ENCODE data around the gene RNASEH2B. TPM values are rescaled to one million over a fixed set of nuclear protein-coding genes. Genes with fewer than 3 reads are reported as not detected.

RNASEH2B gene
- 107 TPM for total RNA-seq (2013)
- polyA plus RNA-seq, result 10 to 100 TPM; 30.9 to 71.5 (median 65.9) TPM
- 25.2 and 51.7 TPM in 2 replicates for polyA minus RNA-seq
- 19.9 to 65.9 (median 43.6) reads per million in 11 experiments for total RNA-seq

- peak within 1 kb of the TSS; percentile 89 to 97 (median 92) for H3K4me3 ChIP-seq (replicated peaks in 1 of 3; ENCODE audit: low read depth in 2 of 3, low read length in 3 of 3)
- peak within 1 kb of the TSS; percentile 98 for H3K27ac ChIP-seq (ENCODE audit: low read depth in 1 of 2, low read length in 2 of 2)
- H3K4me2 ChIP-seq (replicated peaks; ENCODE audit: extremely low read depth, low read length, poor library complexity, severe bottlenecking), result peak within 1 kb of the TSS; percentile 92
- H3K9ac ChIP-seq (ENCODE audit: insufficient read depth, low read length, poor library complexity, severe bottlenecking), result peak within 1 kb of the TSS; percentile 98
- Mint-ChIP-seq H3K27me3 (ENCODE audit: low read depth in 3 of 3) (peaks cover 0 to 2% (median 0%) of the 10 kb centered on the region in 3 donors), H3K36me3 (peaks cover 0 to 2% of the 10 kb centered on the region in 2 donors), H3K27ac (peak within 1 kb of the TSS; percentile 92 to 98 (median 97)), H3K9me3 (no peaks in the 10 kb centered on the region), H3K4me1 (peaks cover 35% of the 10 kb centered on the region), H3K4me3 (peak within 1 kb of the TSS; percentile 87 to 96)
- H3K27me3 ChIP-seq (ENCODE audit: control insufficient read depth in 2 of 2, insufficient read depth in 2 of 2, low read length in 2 of 2), result no peaks in the 10 kb centered on the region
- H3K9me3 ChIP-seq (replicated peaks in 1 of 2; ENCODE audit: control insufficient read depth in 1 of 2, insufficient read depth in 1 of 2, low read length in 2 of 2), result no peaks in the 10 kb centered on the region
- peaks cover 66% of the 10 kb centered on the region for H3K79me2 ChIP-seq (ENCODE audit: insufficient read depth, low read length)
- TF ChIP-seq CTCF (IDR thresholded peaks at IDR 0.05), result no peak
- DNase-seq, result peak; percentile 63 to 72 (median 65)
- H3K4me1 ChIP-seq (ENCODE audit: control insufficient read depth in 1 of 2, insufficient read depth in 2 of 2, low read length in 2 of 2), result peaks cover 34 to 49% of the 10 kb centered on the region in 2 donors
- under 1% methylated on average over 107 of the region's 107 CpGs for WGBS (ENCODE audit: insufficient coverage)
- peak within 1 kb of the TSS; percentile 98 for H2AFZ ChIP-seq (ENCODE audit: insufficient read depth, low read depth, low read length, poor library complexity, severe bottlenecking)
- intact Hi-C loops (cut with micrococcal nuclease), result loop anchor here (5.0 to 10.0 kb wide), 6 partner anchors 195 to 933 kb away; partner anchors contain the start of gene TRIM13 (in 1 of the 2)
- no peaks in the 10 kb centered on the region for H3K36me3 ChIP-seq (replicated peaks in 1 of 2; ENCODE audit: control insufficient read depth in 1 of 2, insufficient read depth in 2 of 2, low read length in 2 of 2)
- peaks cover 4% of the 10 kb centered on the region for H4K20me1 ChIP-seq (ENCODE audit: insufficient read depth, low read length)
These were observed at the start of gene RNASEH2B for GRCh38 chr13:50909605-50910484. Gene RNASEH2B (plus strand): TSS chr13:50909791. CDS start chr13:50910077, 286 bp downstream.

- no peak overlapping the region for H3K27ac ChIP-seq (ENCODE audit: low read depth in 1 of 2, low read length in 2 of 2)
- H3K9ac ChIP-seq (ENCODE audit: insufficient read depth, low read length, poor library complexity, severe bottlenecking), result no peak overlapping the region
- H3K4me2 ChIP-seq (replicated peaks; ENCODE audit: extremely low read depth, low read length, poor library complexity, severe bottlenecking), result no peak overlapping the region
- H3K9me3 ChIP-seq (replicated peaks in 1 of 2; ENCODE audit: control insufficient read depth in 1 of 2, insufficient read depth in 1 of 2, low read length in 2 of 2), result no peaks in the 10 kb centered on the region
- H3K4me3 Mint-ChIP-seq, result no peak overlapping the region
- no peak for DNase-seq
- no peaks in the 10 kb centered on the region for H3K27me3 ChIP-seq (ENCODE audit: control insufficient read depth in 2 of 2, insufficient read depth in 2 of 2, low read length in 2 of 2)
- peaks cover 13% of the 10 kb centered on the region for H3K4me1 Mint-ChIP-seq
- H3K27me3 Mint-ChIP-seq (ENCODE audit: low read depth in 3 of 3), result peaks cover 0 to 3% (median 3%) of the 10 kb centered on the region in 3 donors
- no peaks in the 10 kb centered on the region for H4K20me1 ChIP-seq (ENCODE audit: insufficient read depth, low read length)
- no peaks in the 10 kb centered on the region for H3K36me3 Mint-ChIP-seq
- H3K4me3 ChIP-seq (replicated peaks in 1 of 3; ENCODE audit: low read depth in 2 of 3, low read length in 3 of 3), result no peak overlapping the region
- no peaks in the 10 kb centered on the region for H3K36me3 ChIP-seq (replicated peaks in 1 of 2; ENCODE audit: control insufficient read depth in 1 of 2, insufficient read depth in 2 of 2, low read length in 2 of 2)
- WGBS (ENCODE audit: insufficient coverage), result 100% methylated on average over 1 of the region's 1 CpG
- intact Hi-C loops (cut with micrococcal nuclease), result no loop called here
- no peak overlapping the region for H3K27ac Mint-ChIP-seq
- H3K79me2 ChIP-seq (ENCODE audit: insufficient read depth, low read length), result no peaks in the 10 kb centered on the region
- TF ChIP-seq CTCF (IDR thresholded peaks at IDR 0.05), result no peak
- H3K9me3 Mint-ChIP-seq, result peaks cover 5 to 15% (median 10%) of the 10 kb centered on the region in 7 donors
- no peaks in the 10 kb centered on the region for H3K4me1 ChIP-seq (ENCODE audit: control insufficient read depth in 1 of 2, insufficient read depth in 2 of 2, low read length in 2 of 2)
- H2AFZ ChIP-seq (ENCODE audit: insufficient read depth, low read depth, low read length, poor library complexity, severe bottlenecking), result no peak overlapping the region
These were observed 45.1 kb upstream of the RNASEH2B start for GRCh38 chr13:50864492-50864891.

All from CD14-positive monocyte (primary cell).